Measurements from ENCODE around the gene CCDC88B.

DNA sequence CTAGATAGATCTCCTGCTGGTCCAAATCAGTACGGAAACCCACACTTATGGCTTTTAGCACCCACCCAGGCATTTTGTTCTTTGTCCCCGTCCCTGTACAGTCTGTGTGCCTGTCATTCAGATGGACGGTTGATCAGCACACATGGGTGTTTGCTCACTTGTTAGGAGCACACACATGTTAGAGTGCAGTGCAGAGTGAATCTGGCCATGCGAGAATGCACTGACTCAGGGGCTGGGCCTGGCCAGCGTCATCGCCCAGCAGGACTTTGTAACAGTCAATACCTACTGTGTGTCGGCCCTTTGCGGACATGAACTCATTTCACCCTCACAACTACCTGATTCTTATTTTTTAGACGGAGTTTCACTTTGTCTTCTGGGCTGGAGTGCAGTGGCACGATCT, 22.3 kb downstream of the CCDC88B start:
- TF ChIP-seq, protein P1, sequence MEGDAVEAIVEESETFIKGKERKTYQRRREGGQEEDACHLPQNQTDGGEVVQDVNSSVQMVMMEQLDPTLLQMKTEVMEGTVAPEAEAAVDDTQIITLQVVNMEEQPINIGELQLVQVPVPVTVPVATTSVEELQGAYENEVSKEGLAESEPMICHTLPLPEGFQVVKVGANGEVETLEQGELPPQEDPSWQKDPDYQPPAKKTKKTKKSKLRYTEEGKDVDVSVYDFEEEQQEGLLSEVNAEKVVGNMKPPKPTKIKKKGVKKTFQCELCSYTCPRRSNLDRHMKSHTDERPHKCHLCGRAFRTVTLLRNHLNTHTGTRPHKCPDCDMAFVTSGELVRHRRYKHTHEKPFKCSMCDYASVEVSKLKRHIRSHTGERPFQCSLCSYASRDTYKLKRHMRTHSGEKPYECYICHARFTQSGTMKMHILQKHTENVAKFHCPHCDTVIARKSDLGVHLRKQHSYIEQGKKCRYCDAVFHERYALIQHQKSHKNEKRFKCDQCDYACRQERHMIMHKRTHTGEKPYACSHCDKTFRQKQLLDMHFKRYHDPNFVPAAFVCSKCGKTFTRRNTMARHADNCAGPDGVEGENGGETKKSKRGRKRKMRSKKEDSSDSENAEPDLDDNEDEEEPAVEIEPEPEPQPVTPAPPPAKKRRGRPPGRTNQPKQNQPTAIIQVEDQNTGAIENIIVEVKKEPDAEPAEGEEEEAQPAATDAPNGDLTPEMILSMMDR (IDR thresholded peaks at IDR 0.05) = no peak
- no peak for TF ChIP-seq POLR2AphosphoS5 (IDR thresholded peaks at IDR 0.05)

All from suprapubic skin (tissue), 3 donors.